Gastroesophageal sphincter (tissue), 4 donors: ENCODE measurements around the gene MRGPRG. TPM values are rescaled to one million over a fixed set of nuclear protein-coding genes. Genes with fewer than 3 reads are reported as not detected.
"Not testable (repeated sequence)": the region's sequence is repeated elsewhere in the genome, so short reads cannot be mapped to it uniquely, and the experiment has no call there.

Experiments
- ATAC-seq: fragments of 150-250 bp; one replicate; pipeline ENCODE4 v1.9.1; 2016; ENCODE audit warnings: mild to moderate bottlenecking, moderate library complexity
- H3K27ac ChIP-seq, 4 donors: fragments of 200-600 bp; sonication (generic) in 3 of 4; 1 replicate in 3 of 4; 2 replicates in 1 of 4; pipeline ENCODE4 v1.5.1; 2016 to 2019
- H3K27me3 ChIP-seq: fragments of 200-600 bp; sonication (generic); one replicate; pipeline ENCODE4 v1.5.1; 2019
- H3K36me3 ChIP-seq, 2 donors: fragments of 200-600 bp; sonication (generic); one replicate each; pipeline ENCODE4 v1.5.1; 2019; ENCODE audit warnings: control low read depth in 1 of 2
- H3K4me1 ChIP-seq, 3 donors: fragments of 200-600 bp; sonication (generic); 1 replicate in 2 of 3; 2 replicates in 1 of 3; pipeline ENCODE4 v1.5.1; 2016 to 2019; ENCODE audit warnings: control low read depth in 2 of 3
- H3K4me3 ChIP-seq, 2 donors: fragments of 200-600 bp; sonication (generic); one replicate each; pipeline ENCODE4 v1.5.1; 2019; ENCODE audit warnings: mild to moderate bottlenecking in 1 of 2, moderate library complexity in 1 of 2
- H3K9me3 ChIP-seq, 3 donors: fragments of 200-600 bp; sonication (generic); one replicate each; pipeline ENCODE4 v1.5.1; 2017 to 2019; ENCODE audit warnings: control low read depth in 2 of 3
- CTCF ChIP-seq, 4 experiments: fragments of 200-600 bp in 2 of 4; fragments of 450-650 bp in 2 of 4; sonication (generic) in 1 of 4; IDR thresholded peaks; one replicate each; pipeline ENCODE4 v1.5.1; 2017 to 2019; ENCODE audit warnings: antibody characterized with exemption in 4 of 4, mild to moderate bottlenecking in 2 of 4, moderate library complexity in 2 of 4
- EP300 ChIP-seq: sonication (generic); formaldehyde crosslinking; IDR thresholded peaks from one replicate; pipeline ENCODE4 v1.6.1; 2017; ENCODE audit warnings: antibody characterized with exemption, mild to moderate bottlenecking
- POLR2A ChIP-seq, 2 donors: fragments of 450-650 bp; IDR thresholded peaks; one replicate each; pipeline ENCODE4 v1.6.1; 2017; ENCODE audit warnings: antibody characterized with exemption in 2 of 2, mild to moderate bottlenecking in 2 of 2, moderate library complexity in 1 of 2
- POLR2AphosphoS5 ChIP-seq: sonication (generic); formaldehyde crosslinking; IDR thresholded peaks from one replicate; pipeline ENCODE4 v1.6.1; 2017; ENCODE audit warnings: antibody characterized with exemption
- WGBS, 2 donors: methylation state at CpG; one replicate each; pipeline ENCODE4 v1.1.5; 2018; ENCODE audit warnings: low coverage in 1 of 2; 5-methylcytosine and 5-hydroxymethylcytosine counted together
- total RNA-seq, 4 donors: library from RNA; depleted of rRNA; stranded (reverse); fragments of >200 nt; gene quantifications; one replicate each; pipeline ENCODE4 v1.1.0, GENCODE V29; 2016

MRGPRG gene
- total RNA-seq, 4 donors from 2014 or later = not detected

GRCh38 chr11:3170756-3171650, 47.6 kb downstream of the MRGPRG start:
- H3K4me3 ChIP-seq = no peak overlapping the region
- 93% methylated on average over 7 of the region's 24 CpGs; no CpG with 5 or more reads in 1 of the 2 donors for WGBS, 2 donors
- no peaks in the 10 kb centered on the region for H3K36me3 ChIP-seq
- TF ChIP-seq EP300 = no peak
- no peak for TF ChIP-seq POLR2AphosphoS5
- TF ChIP-seq POLR2A (IDR thresholded peaks at IDR 0.05) = no peak
- TF ChIP-seq CTCF (IDR thresholded peaks at IDR 0.05) = no peak
- no peak overlapping the region for H3K27ac ChIP-seq
- H3K27me3 ChIP-seq = no peaks in the 10 kb centered on the region
- ATAC-seq = no peak
- peaks cover 0 to 2% (median 0%) of the 10 kb centered on the region in 3 donors for H3K9me3 ChIP-seq
- peaks cover 0 to 28% (median 13%) of the 10 kb centered on the region in 3 donors for H3K4me1 ChIP-seq

GRCh38 chr11:3170044-3170755, 48.4 kb downstream of the MRGPRG start:
- H3K4me3 ChIP-seq = peak overlapping the region in 1 of 2 donors; percentile 52

DNA sequence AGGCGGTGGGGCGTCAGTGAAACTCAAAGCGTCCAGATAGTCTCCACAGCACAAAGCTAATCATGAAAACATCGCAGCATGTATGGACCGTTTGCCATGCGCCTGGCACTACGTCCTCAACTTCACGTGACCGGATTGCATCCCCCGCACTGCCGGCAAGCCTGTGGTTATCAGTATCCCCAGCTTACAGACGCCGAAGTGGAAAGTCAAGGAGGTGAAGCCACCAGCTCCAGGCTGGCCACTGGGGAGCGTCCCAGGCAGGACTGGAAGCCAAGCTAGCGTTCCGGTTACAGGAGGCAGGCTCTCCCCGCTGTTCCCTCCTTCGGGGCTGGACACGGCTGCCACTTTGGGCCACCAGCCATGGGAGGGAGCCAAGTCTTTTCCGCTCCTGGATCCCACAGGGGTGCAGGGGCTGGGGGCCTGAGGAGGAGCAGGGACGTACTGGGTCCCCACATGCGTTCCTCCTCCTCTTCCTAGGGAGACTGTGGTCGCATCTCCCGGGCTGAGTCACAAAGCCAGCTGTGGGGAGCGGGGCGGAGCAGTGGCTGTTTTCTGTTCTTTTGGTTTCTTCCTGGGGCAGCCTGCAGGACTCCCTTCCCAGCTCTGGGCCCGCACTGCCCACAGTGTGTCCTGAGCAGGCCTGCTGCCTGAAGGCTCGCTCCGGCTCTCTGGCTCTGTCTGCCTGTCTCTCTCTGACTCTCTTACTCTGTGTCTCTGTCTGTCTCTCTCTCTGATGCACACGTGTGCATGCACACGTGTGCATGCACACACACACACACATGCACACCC, 49.2 kb downstream of the MRGPRG start:
- WGBS, 2 donors = 0 to 5% methylated on average over 5 to 6 of the region's 31 CpGs
- Histone ChIP-seq H3K9me3 (no peaks in the 10 kb centered on the region), H3K27ac (peak overlapping the region in 3 of 4 donors; percentile 65 to 80 (median 72)), H3K4me1 (peaks cover 0 to 38% (median 20%) of the 10 kb centered on the region in 3 donors), H3K36me3 (no peaks in the 10 kb centered on the region), H3K4me3 (peak overlapping the region; percentile 16 to 52), H3K27me3 (no peaks in the 10 kb centered on the region)
- no peak for TF ChIP-seq POLR2A (IDR thresholded peaks at IDR 0.05)
- no peak for TF ChIP-seq EP300
- peak in 1 of 4 experiments; percentile 37 for TF ChIP-seq CTCF (IDR thresholded peaks at IDR 0.05)
- TF ChIP-seq POLR2AphosphoS5 = no peak
- peak; percentile 33 for ATAC-seq

More at GRCh38 chr11:3170044-3170755, 48.4 kb downstream of the MRGPRG start:
- Histone ChIP-seq H3K27ac (peak overlapping the region in 3 of 4 donors; percentile 14 to 80 (median 72)), H3K9me3 (no peaks in the 10 kb centered on the region), H3K27me3 (no peaks in the 10 kb centered on the region), H3K36me3 (no peaks in the 10 kb centered on the region), H3K4me1 (peaks cover 0 to 36% (median 20%) of the 10 kb centered on the region in 3 donors)
- ATAC-seq = no peak
- TF ChIP-seq POLR2A (IDR thresholded peaks at IDR 0.05) = no peak
- TF ChIP-seq POLR2AphosphoS5 = no peak
- no peak for TF ChIP-seq CTCF (IDR thresholded peaks at IDR 0.05)
- no peak for TF ChIP-seq EP300
- WGBS, 2 donors = 0% methylated on average over 2 of the region's 18 CpGs; no CpG with 5 or more reads in 1 of the 2 donors

GRCh38 chr11:3168742-3169254, 49.8 kb downstream of the MRGPRG start:
- WGBS, 2 donors = 70% methylated on average over 2 of the region's 17 CpGs; no CpG with 5 or more reads in 1 of the 2 donors
- not testable (repeated sequence) for H3K36me3 ChIP-seq, H3K9me3 ChIP-seq, H3K27me3 ChIP-seq, ATAC-seq
- Histone ChIP-seq H3K4me1 (peaks cover 0 to 44% (median 24%) of the 10 kb centered on the region in 3 donors), H3K27ac (peak overlapping the region in 3 of 4 donors; percentile 65 to 80 (median 72)), H3K4me3 (peak overlapping the region; percentile 16 to 52)

Other genes with a start within 250 kb of the MRGPRG start
- gene NAP1L4, start 226.5 kb downstream of the MRGPRG start, total RNA-seq = 100 to 1,000 TPM; 107 to 175 (median 137) TPM
- gene CARS1, start 161.4 kb downstream of the MRGPRG start, total RNA-seq = 10 to 100 TPM; 29.1 to 41.5 (median 31.2) TPM
- 10 to 100 TPM; 39.9 to 94.0 (median 66.4) TPM for gene OSBPL5, start 53.5 kb downstream of the MRGPRG start, total RNA-seq
- gene MRGPRE, start 13.6 kb upstream of the MRGPRG start, total RNA-seq = not detected
- 10 to 100 TPM in 2 of 4 donors, 1 to 10 TPM in 2; 7.9 to 19.9 (median 12.6) TPM for gene ZNF195, start 160.3 kb upstream of the MRGPRG start, total RNA-seq